ENCODE measurements around the gene ELFN1. TPM values are rescaled to one million over a fixed set of nuclear protein-coding genes. Genes with fewer than 3 reads are reported as not detected.
"Not testable (repeated sequence)": the region's sequence is repeated elsewhere in the genome, so short reads cannot be mapped to it uniquely, and the experiment has no call there.

The ELFN1 gene
- polyA plus RNA-seq, 12 donors = 1.6 to 12.9 (median 4.9) TPM; not detected in 1

GRCh38 chr7:1708596-1709251 lies 38.6 kb downstream of the ELFN1 start:
- DNase-seq = no peak

- DNase-seq = no peak
Measured at GRCh38 chr7:1709281-1709680, 39.2 kb downstream of the ELFN1 start.

GRCh38 chr7:1709900-1710299 lies 39.8 kb downstream of the ELFN1 start:
- DNase-seq = no peak

- DNase-seq = no peak
Measured at GRCh38 chr7:1710936-1711335, 40.9 kb downstream of the ELFN1 start.

- no peak for DNase-seq
Measured at GRCh38 chr7:1712907-1713501, 42.9 kb downstream of the ELFN1 start.

GRCh38 chr7:1713502-1714484 lies 43.7 kb downstream of the ELFN1 start:
- no peak for DNase-seq

- DNase-seq = no peak
Measured at GRCh38 chr7:1714583-1715330, 44.7 kb downstream of the ELFN1 start.

GRCh38 chr7:1715331-1715625 lies 45.2 kb downstream of the ELFN1 start:
- DNase-seq = no peak

GRCh38 chr7:1715671-1716074 lies 45.6 kb downstream of the ELFN1 start:
- no peak for DNase-seq

- no peak for DNase-seq
Measured at GRCh38 chr7:1716263-1717094, 46.4 kb downstream of the ELFN1 start.

- DNase-seq = no peak
Measured at GRCh38 chr7:1717095-1717483, 47.0 kb downstream of the ELFN1 start.

GRCh38 chr7:1717903-1718676 lies 48.0 kb downstream of the ELFN1 start:
- no peak for DNase-seq

- DNase-seq = not testable (repeated sequence)
Measured at GRCh38 chr7:1718850-1719249, 48.8 kb downstream of the ELFN1 start.

GRCh38 chr7:1719256-1719655 lies 49.2 kb downstream of the ELFN1 start:
- not testable (repeated sequence) for DNase-seq

- DNase-seq = no peak
Measured at GRCh38 chr7:1719913-1720312, 49.8 kb downstream of the ELFN1 start.

- no peak for DNase-seq
Measured at GRCh38 chr7:1720326-1720725, 50.2 kb downstream of the ELFN1 start.

- no peak for DNase-seq
Measured at GRCh38 chr7:1721047-1721690, 51.1 kb downstream of the ELFN1 start.

- no peak for DNase-seq
Measured at GRCh38 chr7:1723254-1723653, 53.2 kb downstream of the ELFN1 start.

GRCh38 chr7:1724118-1724910 lies 54.2 kb downstream of the ELFN1 start:
- no peak for DNase-seq
